Loucy (cell line): ENCODE measurements around the gene NOXA1.

Experiments used
- H2AFZ ChIP-seq: fragments of 200-600 bp; sonication (generic); 2 replicates; pipeline ENCODE4 v1.6.0; 2016; ENCODE audit warnings: antibody characterized with exemption, mild to moderate bottlenecking, low read length, moderate library complexity
- H3F3A ChIP-seq: fragments of 200-600 bp; 2 replicates; pipeline ENCODE4 v1.6.0; 2016; ENCODE audit warnings: antibody characterized with exemption, low read depth, mild to moderate bottlenecking
- H3K27me3 ChIP-seq: fragments of 200-600 bp; sonication (generic); 2 replicates; pipeline ENCODE4 v1.6.1; 2014; ENCODE audit warnings: low read length, mild to moderate bottlenecking; ENCODE audit not compliant: insufficient read depth, poor library complexity, severe bottlenecking
- H3K36me3 ChIP-seq: fragments of 200-600 bp; sonication (generic); 2 replicates; pipeline ENCODE4 v1.6.1; 2016; ENCODE audit warnings: low read length; ENCODE audit not compliant: insufficient read depth
- H3K4me1 ChIP-seq: fragments of 200-600 bp; sonication (generic); 2 replicates; pipeline ENCODE4 v1.5.1; 2014; ENCODE audit warnings: low read length, mild to moderate bottlenecking; ENCODE audit not compliant: insufficient read depth, poor library complexity, severe bottlenecking
- H3K4me2 ChIP-seq: fragments of 200-600 bp; sonication (generic); 2 replicates; pipeline ENCODE4 v1.6.0; 2014; ENCODE audit warnings: antibody characterized with exemption, low read length, low read depth, mild to moderate bottlenecking; ENCODE audit not compliant: poor library complexity, severe bottlenecking
- H3K4me3 ChIP-seq: fragments of 200-600 bp; sonication (generic); 2 replicates; pipeline ENCODE4 v1.5.1; 2014; ENCODE audit warnings: low read length, mild to moderate bottlenecking, mixed read lengths; ENCODE audit not compliant: poor library complexity, severe bottlenecking
- H3K79me2 ChIP-seq: fragments of 200-600 bp; sonication (generic); 2 replicates; pipeline ENCODE4 v1.6.1; 2014; ENCODE audit warnings: low read length; ENCODE audit not compliant: insufficient read depth
- H3K9ac ChIP-seq: fragments of 200-600 bp; sonication (generic); 2 replicates; pipeline ENCODE4 v1.6.0; 2014; ENCODE audit warnings: mild to moderate bottlenecking, low read depth, low read length, moderate library complexity; ENCODE audit not compliant: poor library complexity, severe bottlenecking
- H3K9me2 ChIP-seq: fragments of 200-600 bp; sonication (generic); replicated peaks from 2 replicates; pipeline ENCODE4 v1.6.1; 2016; ENCODE audit warnings: low read depth, low read length, mixed read lengths
- H3K9me3 ChIP-seq: fragments of 200-600 bp; sonication (generic); 2 replicates; pipeline ENCODE4 v1.6.1; 2014; ENCODE audit warnings: mild to moderate bottlenecking, antibody characterized with exemption, low read length, low read depth; ENCODE audit not compliant: insufficient read depth
- H4K20me1 ChIP-seq: fragments of 200-600 bp; sonication (generic); 2 replicates; pipeline ENCODE4 v1.6.0; 2014; ENCODE audit warnings: antibody characterized with exemption, low read length, mild to moderate bottlenecking; ENCODE audit not compliant: insufficient read depth, poor library complexity, severe bottlenecking
- CTCF ChIP-seq: fragments of 200-600 bp; sonication (generic); conservative IDR thresholded peaks from 2 replicates; pipeline ENCODE4 v1.5.1; 2014; ENCODE audit warnings: mild to moderate bottlenecking, antibody characterized with exemption, low read length
- EZH2phosphoT487 ChIP-seq: fragments of 200-600 bp; IDR thresholded peaks from 2 replicates; pipeline ENCODE4 v1.6.1; 2018; ENCODE audit warnings: antibody characterized with exemption, mild to moderate bottlenecking, moderate library complexity, borderline replicate concordance

The NOXA1 gene

GRCh38 chr9:137433349-137433915, 10.2 kb downstream of the NOXA1 start:
- H4K20me1 ChIP-seq: no peaks in the 10 kb centered on the region
- H3K4me2 ChIP-seq: no peak overlapping the region
- no peaks in the 10 kb centered on the region for H3K9me2 ChIP-seq
- no peak overlapping the region for H2AFZ ChIP-seq
- H3K36me3 ChIP-seq: no peaks in the 10 kb centered on the region
- TF ChIP-seq CTCF: no peak
- TF ChIP-seq EZH2phosphoT487: no peak
- no peak overlapping the region for H3K9ac ChIP-seq
- H3K4me3 ChIP-seq: no peak overlapping the region
- H3K4me1 ChIP-seq: no peaks in the 10 kb centered on the region
- no peaks in the 10 kb centered on the region; the same call in 1 of the 2 replicates for H3K9me3 ChIP-seq
- no peaks in the 10 kb centered on the region for H3K79me2 ChIP-seq
- H3K27me3 ChIP-seq: no peaks in the 10 kb centered on the region
- H3F3A ChIP-seq: no peaks in the 10 kb centered on the region

GRCh38 chr9:137433916-137434431, 10.8 kb downstream of the NOXA1 start:
- Histone ChIP-seq H3K4me3 (no peak overlapping the region), H3K27me3 (no peaks in the 10 kb centered on the region), H3K4me1 (no peaks in the 10 kb centered on the region), H3K36me3 (no peaks in the 10 kb centered on the region), H3K9ac (no peak overlapping the region), H3K4me2 (no peak overlapping the region), H3K9me2 (no peaks in the 10 kb centered on the region), H3F3A (no peaks in the 10 kb centered on the region), H3K79me2 (no peaks in the 10 kb centered on the region), H2AFZ (no peak overlapping the region), H4K20me1 (no peaks in the 10 kb centered on the region), H3K9me3 (no peaks in the 10 kb centered on the region; the same call in 1 of the 2 replicates)
- TF ChIP-seq CTCF (no peak), EZH2phosphoT487 (no peak)

- no peak for TF ChIP-seq EZH2phosphoT487
- no peak for TF ChIP-seq CTCF
- Histone ChIP-seq H3K79me2 (no peaks in the 10 kb centered on the region), H3K36me3 (no peaks in the 10 kb centered on the region), H3K4me2 (no peak overlapping the region), H3K9me3 (no peaks in the 10 kb centered on the region; the same call in 1 of the 2 replicates), H2AFZ (no peak overlapping the region), H3F3A (no peaks in the 10 kb centered on the region), H3K27me3 (no peaks in the 10 kb centered on the region), H3K9me2 (no peaks in the 10 kb centered on the region), H3K4me3 (no peak overlapping the region), H3K4me1 (no peaks in the 10 kb centered on the region), H3K9ac (no peak overlapping the region), H4K20me1 (no peaks in the 10 kb centered on the region)
These were observed 11.5 kb downstream of the NOXA1 start for GRCh38 chr9:137434498-137435380.
